NCI-H1105 treated with DMSO at 0.1 percent for 48 hours (cell line): ENCODE results near the gene BLOC1S1.

Source experiments
- DNase-seq: peaks from one replicate; lab custom pipeline; 2025; lab: John Stamatoyannopoulos, UW

Gene BLOC1S1

DNA sequence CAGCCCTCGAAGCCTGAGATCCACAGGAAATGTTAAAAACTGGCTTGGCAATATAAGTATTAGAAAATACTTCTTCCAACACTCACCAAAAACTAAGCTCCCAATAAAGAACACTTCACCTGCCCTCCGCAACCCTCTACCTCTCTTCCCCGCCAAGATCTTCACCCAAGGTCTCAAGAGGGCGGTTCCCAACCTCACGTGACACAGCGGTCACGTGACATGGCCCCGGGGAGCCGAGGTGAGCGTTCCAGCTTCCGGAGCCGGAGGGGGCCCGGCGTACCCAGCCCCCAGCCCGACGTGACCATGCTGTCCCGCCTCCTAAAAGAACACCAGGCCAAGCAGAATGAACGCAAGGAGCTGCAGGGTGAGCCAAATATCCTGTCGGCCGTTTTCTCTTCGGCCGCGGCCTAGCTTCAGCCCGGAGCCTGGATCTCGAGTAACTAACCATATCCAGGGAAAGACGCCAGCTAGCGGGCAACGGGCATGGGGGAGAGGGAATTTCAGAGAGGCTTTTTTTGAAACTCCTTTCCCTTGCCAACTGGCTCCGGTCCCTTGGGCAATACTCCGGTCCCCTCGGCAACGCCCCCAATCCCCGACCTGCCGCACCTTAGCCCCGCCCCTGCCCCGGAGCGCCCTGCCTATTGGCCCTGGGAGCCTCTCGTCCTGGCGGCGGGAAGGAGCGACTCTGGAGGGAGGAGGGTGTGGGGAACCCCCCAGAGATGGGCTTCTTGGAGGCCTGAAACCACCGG, at the start of gene BLOC1S1:
Gene BLOC1S1, plus strand, starts transcription at position 214 of the 749 bp plus-strand sequence. Its CDS starts 6 bp downstream, at position 220.
- DNase-seq: peak; percentile 70

DNA sequence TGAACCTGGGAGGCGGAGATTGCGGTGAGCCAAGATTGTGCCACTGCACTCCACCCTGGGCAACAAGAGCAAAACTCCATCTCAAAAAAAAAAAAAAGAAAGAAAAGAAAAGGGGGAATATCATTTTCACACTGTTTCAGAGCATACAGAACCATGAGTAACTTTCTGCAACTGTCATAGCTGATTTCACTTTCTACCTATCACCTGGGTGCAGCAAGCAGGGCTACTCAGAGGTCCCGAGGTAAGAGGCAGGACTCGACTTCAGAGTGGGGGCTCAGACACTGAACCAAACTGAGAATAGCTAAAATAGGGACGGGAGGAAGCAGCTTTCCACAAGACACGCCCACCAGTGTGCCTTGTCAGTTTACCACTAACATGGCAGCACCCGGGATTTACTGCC, 49.3 kb upstream of the BLOC1S1 start:
- no peak for DNase-seq

- no peak for DNase-seq
Observed at GRCh38 chr12:55670276-55670675, 45.6 kb upstream of the BLOC1S1 start.

DNA sequence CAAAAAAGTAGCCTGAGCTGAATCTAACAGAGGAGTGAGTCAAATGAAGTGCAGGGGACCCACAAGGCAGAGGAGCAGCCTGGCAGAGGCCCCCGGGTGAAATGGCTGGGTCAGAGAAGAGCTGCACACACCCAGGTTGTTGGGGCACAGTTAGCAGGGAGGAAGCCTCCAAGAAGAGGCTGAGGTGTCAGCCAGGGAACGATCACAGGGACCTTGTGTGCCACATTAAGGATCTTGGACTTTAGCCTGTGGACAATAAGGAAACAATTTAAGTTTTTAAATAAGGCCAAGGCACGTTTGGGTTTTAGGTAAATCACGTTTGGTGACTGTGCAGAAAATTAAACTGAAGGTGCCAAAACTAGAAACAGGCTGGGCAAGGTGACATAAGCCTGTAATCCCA, 44.1 kb upstream of the BLOC1S1 start:
- DNase-seq: no peak

DNA sequence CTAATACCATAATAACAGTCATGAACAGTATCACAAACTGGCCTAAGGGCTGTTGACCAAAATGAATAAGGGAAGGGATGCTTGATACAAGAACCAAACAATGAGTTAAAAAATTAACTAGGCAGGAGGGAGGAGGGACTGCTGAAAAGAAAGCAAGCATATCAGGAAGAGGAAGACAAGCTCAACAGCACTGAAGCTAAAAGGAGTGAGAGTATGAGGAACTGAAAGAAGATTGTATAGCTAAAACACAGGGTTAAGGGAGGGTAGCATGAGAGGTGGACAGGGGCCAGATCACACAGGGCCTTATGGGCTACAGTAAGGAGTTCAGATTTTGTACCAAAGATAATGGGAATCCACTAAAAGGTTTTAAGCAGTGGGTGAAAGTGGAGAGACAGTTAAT, 42.2 kb upstream of the BLOC1S1 start:
- DNase-seq: no peak

DNA sequence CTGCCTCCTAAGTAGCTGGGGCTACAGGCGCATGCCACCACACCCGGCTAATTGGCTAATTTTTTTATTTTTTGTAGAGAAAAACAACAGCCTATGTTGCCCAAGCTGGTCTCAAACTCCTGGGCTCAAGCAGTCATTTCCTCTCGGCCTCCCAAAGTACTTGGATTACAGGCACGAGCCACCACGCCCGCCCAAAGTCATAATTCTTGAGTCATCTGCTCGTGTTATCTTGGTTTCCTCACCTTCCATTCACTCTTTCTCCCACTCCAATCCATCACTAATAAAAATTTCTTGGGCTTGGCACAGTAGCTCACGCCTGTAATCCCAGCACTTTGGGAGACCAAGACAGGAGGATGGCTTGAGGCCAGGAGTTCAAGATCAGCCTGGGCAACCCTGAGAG, 40.2 kb upstream of the BLOC1S1 start:
- no peak for DNase-seq

GRCh38 chr12:55676707-55677106, 39.1 kb upstream of the BLOC1S1 start:
- no peak for DNase-seq

GRCh38 chr12:55679691-55680090, 36.2 kb upstream of the BLOC1S1 start:
- DNase-seq: no peak

GRCh38 chr12:55681142-55682077, 34.4 kb upstream of the BLOC1S1 start:
- peak; percentile 8 for DNase-seq

- DNase-seq: no peak
Observed at GRCh38 chr12:55682087-55682796, 33.6 kb upstream of the BLOC1S1 start.

DNA sequence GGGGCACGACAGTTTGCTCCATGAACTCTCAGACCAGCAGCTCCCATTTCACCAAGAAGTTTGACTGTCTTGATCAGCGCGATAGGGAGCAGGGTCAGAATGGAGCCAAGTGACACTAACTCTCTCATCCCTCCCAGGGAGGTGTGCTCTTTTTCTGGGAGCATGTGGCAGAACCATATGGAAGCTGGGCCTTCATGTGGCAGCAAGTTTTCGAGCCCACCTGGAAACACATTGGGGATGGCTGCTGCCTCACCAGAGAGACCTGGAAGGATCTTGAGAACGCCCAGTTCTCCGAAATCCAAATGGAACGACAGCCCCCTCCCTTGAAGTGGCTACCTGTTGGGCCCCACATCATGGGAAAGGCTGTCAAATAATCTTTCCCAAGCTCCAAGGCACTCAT, 32.2 kb upstream of the BLOC1S1 start:
- DNase-seq: no peak

GRCh38 chr12:55684761-55685370, 31.0 kb upstream of the BLOC1S1 start:
- no peak for DNase-seq

DNA sequence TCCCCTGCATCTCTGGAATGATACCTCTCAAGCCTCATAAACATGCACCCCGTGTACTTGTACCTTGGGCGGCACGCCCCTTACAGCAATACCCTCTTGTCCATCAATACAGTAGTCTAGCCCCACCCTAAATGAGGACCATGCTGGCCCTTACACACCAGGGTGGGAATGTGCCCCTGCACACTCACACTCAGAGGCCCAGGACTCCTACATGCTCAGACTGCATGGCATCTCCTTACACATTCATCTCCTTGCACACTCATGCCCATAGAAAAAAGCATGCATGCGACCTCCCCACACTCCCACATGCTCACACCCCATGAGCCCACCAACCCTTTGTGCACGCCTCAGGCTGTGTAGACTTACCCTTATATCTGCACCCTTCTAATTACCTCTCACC, 30.2 kb upstream of the BLOC1S1 start:
- DNase-seq: no peak

DNA sequence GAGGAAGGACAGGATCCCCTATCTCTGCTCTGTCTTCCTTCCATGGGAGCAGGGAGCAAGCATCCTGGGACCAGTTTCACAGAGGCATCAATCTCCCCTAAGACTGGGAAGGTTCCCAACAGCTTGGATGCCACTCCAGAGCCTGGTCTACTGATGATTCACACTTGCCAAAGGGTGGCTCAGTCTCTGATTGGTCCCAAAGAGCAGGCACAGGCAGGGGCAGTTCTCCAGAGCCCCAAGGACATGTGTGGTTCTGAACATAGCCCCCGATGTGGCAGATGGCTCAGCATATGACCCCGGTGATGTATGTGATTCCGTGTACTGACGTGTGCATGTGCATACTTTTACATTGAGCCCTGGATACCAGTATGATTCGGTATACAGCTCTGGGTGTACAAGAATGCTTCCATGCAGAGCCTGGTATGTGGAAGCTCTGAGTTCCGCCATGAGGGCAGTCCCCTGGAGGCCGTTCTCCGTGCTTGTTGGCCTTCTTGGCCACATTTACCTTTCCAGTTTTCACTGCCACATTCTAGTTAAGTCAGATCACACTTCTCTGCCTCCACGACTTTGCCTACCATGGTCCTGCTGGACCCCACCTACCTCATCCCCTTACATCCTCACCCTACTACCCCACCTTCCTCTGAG, 29.4 kb upstream of the BLOC1S1 start:
- no peak for DNase-seq

- DNase-seq: no peak
Observed at GRCh38 chr12:55687746-55688145, 28.1 kb upstream of the BLOC1S1 start.

GRCh38 chr12:55688716-55689655, 26.9 kb upstream of the BLOC1S1 start:
- no peak for DNase-seq

DNA sequence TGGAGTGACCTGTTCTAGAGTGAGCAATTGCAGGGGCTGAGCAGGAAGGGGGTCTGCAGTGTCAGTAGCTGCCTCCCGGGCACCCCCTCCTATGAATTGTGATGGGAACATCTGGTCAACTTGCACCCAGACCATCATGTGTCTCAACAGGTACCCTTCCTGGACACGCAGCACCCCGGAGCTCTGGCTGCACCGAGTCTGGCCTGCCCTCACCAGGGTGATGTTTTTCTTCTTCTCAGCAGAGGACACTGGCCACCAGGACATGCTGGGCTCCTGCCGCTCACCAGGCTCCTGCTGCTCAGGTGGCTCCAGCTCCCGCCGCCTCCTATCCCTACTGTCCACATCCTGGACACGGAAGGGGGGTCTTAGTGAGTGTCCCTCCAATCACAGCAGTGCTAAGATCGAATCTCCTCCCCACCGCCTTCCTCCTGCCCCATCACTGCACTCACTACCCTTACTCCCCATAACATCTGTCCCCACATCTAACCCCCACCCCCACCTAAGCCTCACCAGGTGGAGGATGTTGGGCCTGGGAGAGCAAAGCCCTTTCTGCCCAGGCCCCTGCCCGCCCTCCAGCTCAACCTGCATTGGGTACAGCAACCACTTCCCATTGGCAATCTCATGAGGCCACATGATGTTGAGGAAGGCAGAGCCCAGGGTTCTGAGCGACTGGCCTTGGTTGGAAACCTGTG, 23.1 kb upstream of the BLOC1S1 start:
- DNase-seq: no peak

GRCh38 chr12:55693323-55694187, 22.3 kb upstream of the BLOC1S1 start:
- no peak for DNase-seq

- no peak for DNase-seq
Observed at GRCh38 chr12:55694188-55694515, 21.7 kb upstream of the BLOC1S1 start.
